ENCODE measurements around the gene WSCD1.

Gene WSCD1

GRCh38 chr17:6052926-6053325, 17.3 kb upstream of the WSCD1 start:
- H3K27ac ChIP-seq (ENCODE audit: extremely low read depth, low read depth, low read length): no peak overlapping the region
- no peaks in the 10 kb centered on the region for H3K36me3 ChIP-seq (ENCODE audit: control insufficient read depth in 2 of 2, insufficient read depth in 1 of 2, low read length in 2 of 2)
- H3K9me3 ChIP-seq (ENCODE audit: control insufficient read depth, insufficient read depth, low read depth, low read length): no peaks in the 10 kb centered on the region
- POLR2A ChIA-PET: no interaction called here
- H3K4me3 ChIP-seq (ENCODE audit: low read depth, low read length): no peak overlapping the region
- TF ChIP-seq ZNF654 (tag by site-specific recombination; IDR thresholded peaks at IDR 0.05; ENCODE audit: low read depth): no peak
- no peak for TF ChIP-seq PRDM4 (tag by site-specific recombination; IDR thresholded peaks at IDR 0.05)
- no peak for TF ChIP-seq ZNF596 (tag by site-specific recombination; IDR thresholded peaks at IDR 0.05)
- TF ChIP-seq ZNF274 (IDR thresholded peaks at IDR 0.05; ENCODE audit: low read length): no peak
- TF ChIP-seq ZNF274 (tag by site-specific recombination; IDR thresholded peaks at IDR 0.05; ENCODE audit: borderline replicate concordance): no peak
- TF ChIP-seq TRIM28 (IDR thresholded peaks at IDR 0.05; ENCODE audit: borderline replicate concordance, low read length): no peak
- no peak for TF ChIP-seq ZSCAN30 (tag by site-specific recombination; IDR thresholded peaks at IDR 0.05)
- no peak for TF ChIP-seq GLI2 (tag by site-specific recombination; IDR thresholded peaks at IDR 0.05; ENCODE audit: borderline replicate concordance, low read depth)
- TF ChIP-seq ZNF776 (tag by site-specific recombination; IDR thresholded peaks at IDR 0.05; ENCODE audit: borderline replicate concordance): no peak
- no peak for TF ChIP-seq GLI4 (tag by site-specific recombination; IDR thresholded peaks at IDR 0.05)
- TF ChIP-seq ZNF112 (tag by site-specific recombination; IDR thresholded peaks at IDR 0.05): no peak
- no peak for TF ChIP-seq PRDM1 (tag by site-specific recombination; IDR thresholded peaks at IDR 0.05)
- no peak for TF ChIP-seq ZNF423 (tag by site-specific recombination; IDR thresholded peaks at IDR 0.05)
- TF ChIP-seq ZNF76 (tag by site-specific recombination; IDR thresholded peaks at IDR 0.05; ENCODE audit: borderline replicate concordance, low read depth): no peak
- no peak for TF ChIP-seq ZNF791 (tag by site-specific recombination; IDR thresholded peaks at IDR 0.05)
- CTCF ChIA-PET: interaction anchor here (0.7 kb wide), 1 partner anchor 18 kb away, joined by 3 read pairs; no protein-coding TSS in a partner anchor
- H3K4me1 ChIP-seq (ENCODE audit: control insufficient read depth, insufficient read depth, low read length): no peaks in the 10 kb centered on the region

DNA sequence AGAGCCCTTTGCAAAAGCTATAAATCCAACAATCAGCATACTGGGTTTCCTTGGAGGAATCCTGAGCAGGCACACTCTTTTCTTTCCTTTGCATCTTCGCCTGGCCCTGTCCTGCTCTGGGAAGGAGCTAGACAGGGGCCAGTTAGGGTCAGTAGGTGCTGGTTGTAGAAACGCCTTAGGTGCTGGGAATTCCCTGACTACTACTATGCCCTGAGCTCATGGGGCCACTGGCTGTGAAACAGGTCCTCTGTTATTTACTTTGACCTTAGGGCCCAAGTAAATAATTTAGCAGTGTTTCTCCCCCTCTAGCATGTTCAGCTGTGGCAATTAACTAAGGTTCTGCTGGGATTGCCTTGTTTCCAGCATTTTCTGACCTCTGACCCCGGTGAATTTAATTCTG, 15.8 kb upstream of the WSCD1 start:
- ChIA-PET CTCF (interaction anchor here (0.6 kb wide), 1 partner anchor 313 kb away, joined by 3 read pairs; no protein-coding TSS in a partner anchor), POLR2A (no interaction called here)
- no peaks in the 10 kb centered on the region for H3K36me3 ChIP-seq (ENCODE audit: control insufficient read depth in 2 of 2, insufficient read depth in 1 of 2, low read length in 2 of 2)

More for the DNA sequence above, 15.8 kb upstream of the WSCD1 start:
- no peak for TF ChIP-seq ZNF48 (tag by site-specific recombination; IDR thresholded peaks at IDR 0.05)
- no peak for TF ChIP-seq ZNF211 (tag by site-specific recombination; IDR thresholded peaks at IDR 0.05; ENCODE audit: low read depth)
- no peak for TF ChIP-seq IKZF3 (tag by site-specific recombination; IDR thresholded peaks at IDR 0.05)
- no peak for TF ChIP-seq ZNF530 (tag by site-specific recombination; IDR thresholded peaks at IDR 0.05; ENCODE audit: low read depth)
- TF ChIP-seq ZNF391 (tag by site-specific recombination; IDR thresholded peaks at IDR 0.05; ENCODE audit: borderline replicate concordance, low read depth): no peak
- no peak for TF ChIP-seq SP2 (tag by site-specific recombination; IDR thresholded peaks at IDR 0.05)
- TF ChIP-seq, protein P1, sequence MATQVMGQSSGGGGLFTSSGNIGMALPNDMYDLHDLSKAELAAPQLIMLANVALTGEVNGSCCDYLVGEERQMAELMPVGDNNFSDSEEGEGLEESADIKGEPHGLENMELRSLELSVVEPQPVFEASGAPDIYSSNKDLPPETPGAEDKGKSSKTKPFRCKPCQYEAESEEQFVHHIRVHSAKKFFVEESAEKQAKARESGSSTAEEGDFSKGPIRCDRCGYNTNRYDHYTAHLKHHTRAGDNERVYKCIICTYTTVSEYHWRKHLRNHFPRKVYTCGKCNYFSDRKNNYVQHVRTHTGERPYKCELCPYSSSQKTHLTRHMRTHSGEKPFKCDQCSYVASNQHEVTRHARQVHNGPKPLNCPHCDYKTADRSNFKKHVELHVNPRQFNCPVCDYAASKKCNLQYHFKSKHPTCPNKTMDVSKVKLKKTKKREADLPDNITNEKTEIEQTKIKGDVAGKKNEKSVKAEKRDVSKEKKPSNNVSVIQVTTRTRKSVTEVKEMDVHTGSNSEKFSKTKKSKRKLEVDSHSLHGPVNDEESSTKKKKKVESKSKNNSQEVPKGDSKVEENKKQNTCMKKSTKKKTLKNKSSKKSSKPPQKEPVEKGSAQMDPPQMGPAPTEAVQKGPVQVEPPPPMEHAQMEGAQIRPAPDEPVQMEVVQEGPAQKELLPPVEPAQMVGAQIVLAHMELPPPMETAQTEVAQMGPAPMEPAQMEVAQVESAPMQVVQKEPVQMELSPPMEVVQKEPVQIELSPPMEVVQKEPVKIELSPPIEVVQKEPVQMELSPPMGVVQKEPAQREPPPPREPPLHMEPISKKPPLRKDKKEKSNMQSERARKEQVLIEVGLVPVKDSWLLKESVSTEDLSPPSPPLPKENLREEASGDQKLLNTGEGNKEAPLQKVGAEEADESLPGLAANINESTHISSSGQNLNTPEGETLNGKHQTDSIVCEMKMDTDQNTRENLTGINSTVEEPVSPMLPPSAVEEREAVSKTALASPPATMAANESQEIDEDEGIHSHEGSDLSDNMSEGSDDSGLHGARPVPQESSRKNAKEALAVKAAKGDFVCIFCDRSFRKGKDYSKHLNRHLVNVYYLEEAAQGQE (tag by site-specific recombination; IDR thresholded peaks at IDR 0.05): no peak
- TF ChIP-seq YY2 (tag by site-specific recombination; IDR thresholded peaks at IDR 0.05): no peak
- TF ChIP-seq ZNF19 (tag by site-specific recombination; IDR thresholded peaks at IDR 0.05; ENCODE audit: low read depth): no peak
- TF ChIP-seq SP3 (tag by site-specific recombination; IDR thresholded peaks at IDR 0.05): no peak
- no peak for TF ChIP-seq ZBTB44 (tag by site-specific recombination; IDR thresholded peaks at IDR 0.05)
- no peaks in the 10 kb centered on the region for H3K9me3 ChIP-seq (ENCODE audit: control insufficient read depth, insufficient read depth, low read depth, low read length)
- H3K4me3 ChIP-seq (ENCODE audit: low read depth, low read length): no peak overlapping the region
- H3K27ac ChIP-seq (ENCODE audit: extremely low read depth, low read depth, low read length): no peak overlapping the region
- H3K4me1 ChIP-seq (ENCODE audit: control insufficient read depth, insufficient read depth, low read length): no peaks in the 10 kb centered on the region

Measured in HEK293 (cell line).